HG02870 (cell line): ENCODE results near the gene CEACAM19.
"Not testable (repeated sequence)": the region's sequence is repeated elsewhere in the genome, so short reads cannot be mapped to it uniquely, and the experiment has no call there.

Experiments used
- ATAC-seq: cut with Tn5 transposase; IDR thresholded peaks from one replicate; pipeline ENCODE4 v1.9.1; 2021; ENCODE audit warnings: mild to moderate bottlenecking, moderate library complexity; ENCODE audit not compliant: unreplicated experiment

CEACAM19 gene

DNA sequence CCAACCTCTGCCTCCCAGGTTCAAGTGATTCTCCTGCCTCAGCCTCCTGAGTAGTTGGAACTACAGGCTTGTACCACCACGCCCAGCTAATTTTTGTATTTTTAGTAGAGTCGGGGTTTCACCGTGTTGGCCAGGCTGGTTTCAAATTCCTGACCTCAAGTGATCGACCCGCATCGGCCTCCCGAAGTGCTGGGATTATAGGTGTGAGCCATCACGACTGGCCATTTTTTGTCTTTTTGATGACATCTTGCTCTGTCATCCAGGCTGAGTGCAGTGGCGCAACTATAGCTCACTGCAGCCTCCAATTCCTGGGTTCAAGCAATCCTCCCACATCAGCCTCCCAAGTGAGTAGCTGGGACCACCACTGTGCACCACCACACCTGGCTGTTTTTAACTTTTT is 49.1 kb downstream of the CEACAM19 start:
- ATAC-seq: not testable (repeated sequence)

DNA sequence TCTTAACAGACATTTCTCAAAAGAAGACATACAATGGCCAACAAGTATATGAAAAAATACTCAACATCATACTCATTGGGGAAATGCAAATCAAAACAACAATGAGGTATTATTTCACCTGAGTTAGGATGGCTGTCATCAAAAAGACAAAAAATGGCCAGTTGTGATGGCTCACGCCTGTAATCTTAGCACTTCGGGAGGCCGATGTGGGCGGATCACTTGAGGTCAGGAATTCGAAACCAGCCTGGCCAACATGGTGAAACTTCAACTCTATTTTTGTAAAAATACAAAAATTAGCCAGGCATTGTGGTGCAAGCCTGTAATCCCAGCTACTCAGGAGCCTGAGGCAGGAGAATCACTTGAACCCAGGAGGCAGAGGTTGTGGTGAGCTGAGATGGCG is 49.7 kb downstream of the CEACAM19 start:
- no peak for ATAC-seq

DNA sequence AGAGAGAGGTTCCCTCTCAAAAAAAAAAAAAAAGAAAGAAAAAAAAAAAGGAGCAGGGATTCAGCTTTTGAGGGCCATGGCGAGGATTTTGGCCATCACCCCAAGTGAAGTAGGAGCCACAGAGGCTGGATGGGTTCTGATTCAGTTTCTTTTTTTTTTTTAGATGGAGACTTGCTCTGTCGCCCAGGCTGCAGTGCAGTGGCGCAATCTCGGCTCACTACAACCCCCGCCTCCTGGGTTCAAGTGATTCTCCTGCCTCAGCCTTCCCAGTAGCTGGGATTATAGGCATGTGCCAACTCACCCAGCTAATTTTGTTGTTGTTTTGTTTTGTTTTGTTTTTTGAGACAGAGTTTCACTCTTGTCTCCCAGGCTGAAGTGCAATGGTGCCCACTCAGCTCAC is 50.1 kb downstream of the CEACAM19 start:
- not testable (repeated sequence) for ATAC-seq

GRCh38 chr19:44722131-44723121 is 51.1 kb downstream of the CEACAM19 start:
- no peak for ATAC-seq

DNA sequence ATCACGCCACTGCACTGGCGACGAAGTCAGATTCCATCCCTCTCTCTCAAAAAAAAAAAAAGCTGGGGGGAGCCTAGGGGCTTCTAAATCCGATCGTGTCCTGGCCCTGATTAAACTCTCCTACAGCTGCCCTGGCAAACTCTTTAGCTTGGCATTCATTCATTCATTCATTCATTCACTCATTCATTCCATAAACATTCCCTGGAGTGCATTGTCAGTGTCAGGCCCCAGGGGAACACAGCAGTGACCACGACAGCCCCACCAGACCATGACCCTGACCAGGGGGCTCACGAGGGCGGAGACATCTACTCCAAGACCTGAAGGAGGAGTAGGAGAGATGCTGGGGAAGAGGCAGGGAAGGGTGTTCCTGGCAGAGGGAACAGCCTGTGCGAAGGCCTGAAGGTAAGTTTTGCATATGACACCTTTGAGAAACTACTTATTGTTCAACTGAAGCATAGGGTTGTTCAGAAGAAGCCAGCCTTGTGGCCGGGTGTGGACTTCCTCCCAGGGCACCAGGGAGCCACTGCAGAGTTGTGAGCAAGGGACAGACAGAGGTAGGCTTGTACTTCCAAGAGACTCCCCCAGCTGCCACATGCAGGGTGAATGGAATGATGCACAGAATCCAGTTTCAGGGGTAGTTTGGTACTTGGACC is 52.1 kb downstream of the CEACAM19 start:
- ATAC-seq: no peak

DNA sequence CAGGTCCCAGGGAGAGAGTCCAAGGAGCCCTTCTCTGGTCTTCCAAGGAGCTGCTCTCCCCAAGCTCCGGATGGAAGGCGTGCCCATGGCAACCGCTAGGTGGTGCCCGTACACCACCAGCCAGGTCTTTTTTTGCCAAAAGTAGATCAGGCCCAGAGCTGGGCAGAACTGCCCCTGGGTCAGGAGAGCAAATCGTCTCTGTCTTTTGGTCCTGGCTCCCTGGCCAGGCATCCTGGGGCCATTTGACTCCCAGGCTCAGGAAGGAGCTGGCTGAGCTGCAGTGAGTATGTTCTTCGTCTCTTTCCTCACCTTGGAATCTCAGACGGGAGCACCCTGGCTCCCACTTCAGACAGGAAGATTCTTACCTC is 52.7 kb downstream of the CEACAM19 start:
- no peak for ATAC-seq

DNA sequence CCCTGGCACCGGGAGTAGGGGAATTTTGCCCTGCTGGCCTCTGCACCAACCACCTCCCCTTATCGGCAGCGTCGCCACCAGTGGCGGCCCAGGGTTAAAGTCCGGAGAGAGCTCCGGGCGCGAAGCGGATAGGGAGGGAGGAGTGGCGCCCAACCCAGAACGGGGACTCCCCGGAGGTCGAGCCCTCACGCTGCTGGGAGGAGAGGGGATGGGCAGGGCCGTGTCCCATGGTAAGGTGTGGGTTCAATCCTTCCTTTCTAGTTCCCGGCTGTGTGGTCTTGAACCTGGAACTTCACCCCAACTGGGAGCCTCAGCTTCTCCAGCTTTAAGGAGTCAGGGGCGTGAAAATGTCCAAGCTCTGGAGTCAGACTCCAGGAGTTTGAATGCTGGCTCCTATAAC is 54.0 kb downstream of the CEACAM19 start:
- no peak for ATAC-seq

DNA sequence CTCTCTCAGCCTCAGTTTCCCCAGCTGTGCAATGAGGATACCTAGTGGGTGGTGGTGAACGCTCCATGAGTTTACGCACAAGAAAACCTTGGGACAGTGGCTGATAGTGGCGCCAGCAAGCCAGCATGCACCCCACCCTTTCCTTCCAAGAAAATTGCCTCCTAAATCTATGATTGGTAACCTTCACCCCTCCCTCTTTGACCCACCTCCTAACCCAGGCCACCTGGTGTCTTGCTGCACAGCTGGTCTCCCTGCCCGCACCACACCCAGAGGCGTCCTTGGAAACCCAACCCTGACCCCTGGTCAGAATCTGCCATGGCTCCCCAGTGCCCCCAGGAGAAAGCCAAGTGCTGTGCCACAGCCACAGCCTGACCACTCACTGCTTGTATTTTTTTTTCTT is 54.4 kb downstream of the CEACAM19 start:
- ATAC-seq: no peak

DNA sequence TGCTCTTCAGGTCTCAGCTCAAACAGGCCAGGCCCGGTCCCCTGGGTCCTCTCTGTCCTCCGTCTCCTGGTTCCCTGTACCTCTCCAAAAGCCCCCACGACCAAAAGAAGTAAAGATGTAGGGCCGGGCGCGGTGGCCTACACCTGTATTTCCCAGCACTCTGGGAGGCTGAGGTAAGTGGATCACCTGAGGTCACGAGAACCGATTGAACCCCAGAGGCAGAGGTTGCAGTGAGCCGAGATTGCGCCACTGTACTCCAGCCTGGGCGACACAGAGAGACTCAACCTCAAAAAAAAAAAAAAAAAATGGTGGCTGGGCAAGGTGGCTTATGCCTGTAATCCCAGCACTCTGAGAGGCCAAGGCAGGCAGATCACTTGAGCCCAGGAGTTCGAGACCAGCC is 55.2 kb downstream of the CEACAM19 start:
- ATAC-seq: no peak

DNA sequence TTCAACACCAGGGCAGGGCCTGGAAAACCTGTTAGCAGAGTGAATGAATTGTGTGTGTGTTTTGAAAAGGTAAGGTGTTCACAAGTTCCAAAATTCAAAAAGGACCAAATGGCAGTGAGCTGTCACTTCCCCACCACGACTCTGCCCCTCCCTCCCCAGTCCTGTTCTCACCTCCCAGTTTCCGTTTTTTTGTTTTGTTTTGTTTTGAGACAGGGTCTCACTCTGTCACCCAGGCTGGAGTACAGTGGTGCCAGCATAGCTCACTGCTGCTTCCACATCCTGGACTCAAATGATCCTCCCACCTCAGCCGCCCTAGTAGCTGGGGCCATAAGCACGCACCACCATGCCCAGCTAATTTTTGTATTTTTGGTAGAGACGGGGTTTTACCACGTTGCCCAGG is 56.9 kb downstream of the CEACAM19 start:
- ATAC-seq: no peak

DNA sequence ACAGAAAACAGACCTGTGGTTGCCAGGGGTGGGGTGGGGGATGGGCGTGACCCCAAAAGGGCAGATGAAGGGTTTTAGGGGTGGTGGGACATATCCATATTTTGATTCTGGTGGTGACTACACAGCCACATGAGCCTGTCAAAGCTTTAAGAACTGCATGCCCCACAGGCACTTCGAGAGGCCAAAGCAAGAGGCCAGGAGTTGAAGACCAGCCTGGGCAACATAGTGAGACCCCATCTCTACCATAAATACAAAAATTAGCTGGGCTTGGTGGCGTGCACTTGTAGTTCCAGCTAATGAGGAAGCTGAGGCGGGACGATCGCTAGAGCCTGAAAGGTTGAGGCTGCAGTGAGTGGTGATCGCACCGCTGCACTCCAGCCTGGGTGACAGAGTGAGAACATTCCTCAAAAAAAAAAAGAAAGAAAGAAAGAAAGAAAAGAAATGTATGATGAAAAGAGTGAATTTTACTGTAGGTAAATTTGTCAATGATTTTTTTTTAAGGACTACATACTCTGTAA is 58.3 kb downstream of the CEACAM19 start:
- no peak for ATAC-seq

- ATAC-seq: no peak
Observed at GRCh38 chr19:44731081-44731480, 59.8 kb downstream of the CEACAM19 start.

GRCh38 chr19:44731622-44732021 is 60.3 kb downstream of the CEACAM19 start:
- no peak for ATAC-seq

DNA sequence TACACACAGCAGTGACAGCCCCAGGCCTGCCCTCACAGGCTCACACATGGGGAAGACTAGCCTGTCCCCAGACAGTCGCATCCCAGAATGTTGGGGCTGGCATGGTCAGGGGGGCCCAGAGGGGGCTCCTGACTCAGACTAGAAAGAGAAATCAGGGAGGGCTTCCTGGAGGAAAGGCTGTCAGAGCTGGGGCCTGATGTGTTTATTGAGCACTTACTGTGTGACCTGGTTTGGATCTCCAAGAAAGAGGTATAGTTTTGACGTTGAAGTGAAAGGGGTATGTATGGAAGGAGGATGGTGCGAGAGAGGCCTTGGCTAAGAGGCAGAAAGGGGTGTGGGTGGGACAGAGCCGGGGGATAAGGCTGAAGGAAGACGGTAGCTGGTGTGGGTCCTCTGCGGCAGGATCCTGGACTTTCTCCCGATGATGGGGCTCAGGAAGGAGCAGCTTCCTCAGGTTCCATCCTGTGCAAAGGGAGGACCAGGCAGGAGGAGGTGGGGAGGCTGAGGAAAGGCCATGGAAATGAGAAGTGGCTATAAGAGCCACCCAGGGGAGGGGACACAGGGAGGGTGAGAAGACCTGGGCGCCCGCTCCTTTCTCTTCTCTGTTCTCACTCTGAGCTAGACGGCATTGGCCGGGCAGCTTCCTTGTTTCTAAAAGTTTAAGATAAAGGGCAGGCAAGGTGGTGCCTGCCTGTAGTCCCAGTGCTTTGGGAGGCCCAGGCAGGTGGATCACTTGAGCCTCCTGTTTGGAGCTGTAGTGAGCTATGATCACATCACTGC is 61.1 kb downstream of the CEACAM19 start:
- no peak for ATAC-seq
